Hematopoietic multipotent progenitor cell treated with erythropoietin and hydrocortisone succinate and interleukin-3 and kit ligand, for 8 days (in vitro differentiated cells): ENCODE data around the gene KIAA0319L.

Experiments used
- DNase-seq: peaks from one replicate; pipeline ENCODE4 v3.0.0-alpha.2; 2015

KIAA0319L gene

DNA sequence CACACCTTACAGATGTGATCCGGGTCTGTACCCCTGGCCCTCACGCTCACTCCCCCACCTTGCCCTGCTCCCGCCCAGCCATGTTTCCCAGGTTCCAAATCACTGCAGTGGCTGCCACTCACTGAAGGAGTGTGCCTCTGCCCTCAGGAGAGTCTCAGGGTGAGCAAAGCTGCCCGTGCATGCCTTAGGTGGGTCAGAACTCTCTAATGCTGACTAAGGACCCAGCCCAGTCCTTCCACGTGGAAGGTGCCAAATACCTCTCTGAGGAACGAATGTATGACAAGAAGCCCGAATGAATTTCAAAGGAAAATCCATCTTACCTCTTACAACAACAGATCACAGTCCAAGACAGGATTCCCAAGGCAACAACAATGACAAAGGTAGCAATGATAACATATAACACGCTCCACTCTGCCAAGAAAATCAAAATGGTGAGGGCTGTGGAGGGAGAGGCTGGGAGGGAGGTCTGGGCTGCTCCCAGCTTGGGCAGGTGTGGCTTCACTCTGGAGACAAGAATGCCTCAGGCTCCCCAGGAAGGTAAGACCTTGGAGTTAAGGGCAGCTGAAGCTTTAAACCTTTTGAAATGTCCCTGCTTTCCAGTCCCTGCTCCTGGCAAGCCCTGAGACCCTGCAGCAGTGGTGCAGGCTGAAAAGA lies 115.2 kb downstream of the KIAA0319L start:
- DNase-seq = no peak

DNA sequence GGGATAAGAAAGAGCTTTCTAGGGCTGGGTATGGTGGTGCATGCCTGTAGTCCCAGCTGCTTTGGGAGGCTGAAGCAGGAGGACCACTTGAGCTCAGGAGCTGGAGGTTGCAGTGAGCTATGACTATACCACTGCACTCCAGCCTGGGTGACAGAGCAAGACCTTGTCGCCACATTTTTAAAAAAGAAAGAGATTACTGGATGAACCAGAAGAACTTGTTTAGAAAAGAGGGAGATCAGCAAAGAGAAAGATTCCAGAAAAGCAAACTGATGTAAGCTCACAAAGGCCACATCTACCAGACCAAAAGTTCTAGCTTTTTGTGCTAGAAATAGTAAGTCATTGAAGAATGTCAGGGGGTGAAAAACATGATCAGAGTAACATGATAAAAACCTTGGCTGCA lies 117.6 kb downstream of the KIAA0319L start:
- no peak for DNase-seq

DNA sequence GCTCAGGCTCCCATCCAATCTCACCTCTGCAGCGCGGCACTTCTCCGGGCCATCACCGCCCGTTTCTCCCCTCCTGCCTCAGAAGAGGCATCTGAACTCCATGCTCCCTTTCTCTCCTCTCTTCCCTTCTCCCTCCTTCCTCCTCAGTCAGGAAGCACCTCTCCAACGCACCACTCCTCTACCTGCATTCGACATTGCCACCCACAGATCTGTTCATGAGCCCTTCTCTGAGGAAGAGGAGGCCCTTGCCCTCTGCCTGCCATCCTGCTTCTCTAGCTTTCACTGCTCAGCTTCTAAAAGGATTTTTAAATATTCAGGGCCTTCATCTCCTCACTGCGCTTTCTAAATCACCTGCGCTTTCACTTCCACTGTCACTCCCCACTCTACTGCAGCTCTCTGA lies 120.0 kb downstream of the KIAA0319L start:
- DNase-seq = no peak

- DNase-seq = no peak
Measured at GRCh38 chr1:35436078-35436477, 121.1 kb downstream of the KIAA0319L start.

- no peak for DNase-seq
Measured at GRCh38 chr1:35434703-35435102, 122.5 kb downstream of the KIAA0319L start.

DNA sequence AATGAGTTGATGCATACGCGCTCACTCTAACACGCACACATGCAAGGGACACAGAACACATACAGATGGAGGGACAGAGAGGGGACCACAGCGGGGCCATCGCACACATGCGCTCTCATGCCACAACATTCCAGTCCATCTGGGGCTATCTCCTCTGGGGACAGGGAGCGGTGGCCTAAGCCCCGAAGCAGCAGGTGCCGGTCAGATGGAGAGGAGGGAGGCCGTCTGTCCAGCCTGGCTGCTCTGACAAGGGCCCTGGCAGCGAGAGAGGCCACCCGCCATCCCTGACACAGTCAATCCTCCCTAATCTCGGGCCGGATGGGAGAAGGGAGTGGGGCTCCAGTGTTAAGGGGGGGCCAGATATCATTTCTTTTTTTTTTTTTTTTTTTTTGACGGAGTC lies 123.5 kb downstream of the KIAA0319L start:
- DNase-seq = no peak

DNA sequence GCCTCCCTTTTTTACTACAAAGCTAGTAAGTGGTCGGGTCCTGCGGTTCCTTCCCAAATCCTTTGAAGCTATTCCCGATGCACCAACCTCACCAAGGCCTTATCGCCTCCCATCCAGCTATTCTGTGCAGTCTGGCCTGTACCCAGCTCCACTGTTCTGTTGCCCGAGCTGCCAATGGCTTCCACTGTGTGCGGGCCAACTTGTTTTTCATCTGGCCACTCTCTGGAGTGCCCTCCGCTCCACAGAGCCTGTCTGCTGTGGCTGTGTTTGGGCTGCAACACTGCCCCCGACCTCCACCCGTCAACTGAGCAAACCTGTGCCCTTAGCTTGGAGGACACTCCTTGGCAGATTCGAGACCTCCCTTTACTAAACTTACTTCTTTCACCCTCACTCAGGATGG lies 125.0 kb downstream of the KIAA0319L start:
- no peak for DNase-seq

DNA sequence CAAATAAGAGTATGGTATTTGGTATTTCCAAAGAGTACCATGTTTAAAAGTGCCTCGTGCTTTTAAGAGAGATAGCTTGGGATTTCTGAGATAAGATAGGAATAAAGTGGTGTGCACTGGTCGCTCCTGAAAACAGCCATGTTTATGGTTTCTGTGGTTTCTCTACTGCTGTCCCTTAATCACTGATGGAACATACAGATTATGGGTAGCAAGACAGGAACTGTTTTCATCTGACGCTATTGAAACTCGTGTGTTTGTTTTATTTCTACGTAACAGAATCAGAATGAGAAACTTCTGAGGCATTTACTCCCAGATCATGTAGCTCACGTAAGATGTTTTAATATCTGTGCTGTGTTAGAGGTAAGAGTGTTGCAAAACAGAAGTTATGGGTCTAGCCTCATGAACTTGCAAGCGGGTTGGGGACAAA lies 126.0 kb downstream of the KIAA0319L start:
- DNase-seq = peak; percentile 55

- DNase-seq = no peak
Measured at GRCh38 chr1:35430762-35431161, 126.4 kb downstream of the KIAA0319L start.

DNA sequence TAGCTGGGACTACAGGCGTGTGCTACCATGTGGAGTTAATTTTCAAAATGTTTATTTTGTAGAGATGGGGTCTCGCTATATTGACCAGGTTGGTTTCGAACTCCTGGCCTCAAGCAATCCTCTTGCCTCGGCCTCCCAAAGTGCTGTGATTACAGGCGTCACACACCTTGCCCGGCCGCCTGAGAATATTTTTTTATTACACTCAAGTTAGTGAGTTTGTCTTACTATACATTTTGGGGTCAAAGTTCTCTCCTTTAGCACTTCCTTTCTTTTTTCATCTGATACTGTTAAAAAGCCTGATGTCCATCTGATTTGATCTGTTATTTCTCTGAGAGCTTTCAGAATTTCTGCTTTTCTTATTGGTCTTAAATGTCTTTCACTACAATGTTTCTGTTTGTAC lies 128.8 kb downstream of the KIAA0319L start:
- DNase-seq = no peak

DNA sequence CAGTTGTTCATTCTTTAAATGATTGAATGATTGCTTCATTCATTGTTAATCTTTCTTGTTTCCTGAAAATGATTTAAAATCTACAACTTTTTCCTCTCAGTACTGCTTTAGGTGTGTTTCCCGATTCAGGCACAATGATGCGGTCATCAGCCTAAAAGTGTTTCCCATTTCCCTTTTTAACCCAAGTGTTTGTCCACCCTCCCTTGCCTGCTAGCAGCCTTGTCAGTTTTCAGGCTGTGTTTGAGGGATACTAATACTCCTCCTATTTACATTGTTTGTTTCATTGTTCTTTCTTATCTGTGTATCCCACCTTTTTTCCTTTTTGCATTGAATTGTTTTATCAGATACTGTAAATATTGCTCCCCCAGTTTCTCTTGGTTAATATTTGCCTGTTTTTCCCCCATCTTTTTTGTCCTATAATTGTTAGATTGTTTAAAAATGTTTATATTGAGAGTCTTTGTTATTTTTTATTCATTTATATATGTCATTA lies 131.1 kb downstream of the KIAA0319L start:
- peak; percentile 48 for DNase-seq

GRCh38 chr1:35408925-35409324 lies 148.3 kb downstream of the KIAA0319L start:
- no peak for DNase-seq

DNA sequence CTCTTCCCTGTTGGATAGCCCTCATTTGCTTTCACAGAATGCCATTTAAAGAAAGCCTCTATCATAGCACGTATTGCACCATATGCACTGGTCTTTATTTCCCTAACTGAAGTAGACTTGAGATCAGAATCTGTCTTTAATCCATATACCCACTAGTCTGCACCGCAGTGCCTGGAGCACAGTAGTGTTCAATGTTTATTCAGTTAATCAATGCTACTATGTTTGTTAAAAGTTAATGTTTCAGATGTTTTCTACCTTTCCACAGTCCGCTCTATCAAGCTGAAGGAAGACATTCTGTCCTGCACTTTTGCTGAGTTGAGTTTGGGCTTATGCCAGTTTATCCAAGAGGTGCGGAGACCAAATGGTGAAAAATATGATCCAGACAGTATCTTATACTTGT lies 149.5 kb downstream of the KIAA0319L start:
- no peak for DNase-seq

DNA sequence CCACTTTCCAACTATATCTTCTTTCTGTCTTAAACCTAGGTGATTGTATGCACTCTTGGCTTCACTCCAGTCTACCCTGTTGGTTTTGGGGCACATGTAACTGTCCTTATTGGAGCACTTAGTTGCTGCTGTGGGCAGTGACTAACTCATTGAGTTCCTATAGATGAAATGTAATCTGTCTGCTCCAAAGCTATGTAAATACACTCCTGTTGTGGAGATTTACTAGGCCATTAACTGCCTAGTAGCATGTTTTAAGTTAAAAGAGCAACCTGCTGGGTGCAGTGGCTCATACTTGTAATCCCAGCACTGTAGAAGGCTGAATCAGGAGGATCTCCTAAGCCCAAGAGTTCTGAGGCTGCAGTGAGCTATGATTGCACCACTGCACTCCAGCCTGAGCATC lies 151.1 kb downstream of the KIAA0319L start:
- DNase-seq = no peak

GRCh38 chr1:35401049-35401448 lies 156.2 kb downstream of the KIAA0319L start:
- DNase-seq = no peak

GRCh38 chr1:35398739-35399138 lies 158.5 kb downstream of the KIAA0319L start:
- peak; percentile 13 for DNase-seq

DNA sequence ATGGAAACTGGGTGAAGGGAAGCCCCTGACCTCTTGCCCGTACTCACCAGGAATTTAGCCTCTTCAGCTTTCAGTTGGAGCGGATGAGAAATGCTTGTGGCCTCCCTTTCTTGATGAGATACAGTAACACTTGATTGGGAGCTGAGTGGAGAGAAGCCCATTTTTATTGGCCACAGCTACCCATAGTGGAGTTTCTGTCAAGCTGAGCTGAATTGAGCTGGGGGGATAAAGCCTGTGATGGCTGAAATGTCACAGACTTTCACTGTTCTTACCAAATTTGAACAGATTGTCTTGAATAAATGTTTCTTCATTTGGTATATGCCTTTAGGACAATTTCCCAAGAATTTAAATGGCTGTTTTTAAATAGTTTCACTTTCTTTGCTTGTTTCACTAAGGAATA lies 162.8 kb downstream of the KIAA0319L start:
- no peak for DNase-seq

DNA sequence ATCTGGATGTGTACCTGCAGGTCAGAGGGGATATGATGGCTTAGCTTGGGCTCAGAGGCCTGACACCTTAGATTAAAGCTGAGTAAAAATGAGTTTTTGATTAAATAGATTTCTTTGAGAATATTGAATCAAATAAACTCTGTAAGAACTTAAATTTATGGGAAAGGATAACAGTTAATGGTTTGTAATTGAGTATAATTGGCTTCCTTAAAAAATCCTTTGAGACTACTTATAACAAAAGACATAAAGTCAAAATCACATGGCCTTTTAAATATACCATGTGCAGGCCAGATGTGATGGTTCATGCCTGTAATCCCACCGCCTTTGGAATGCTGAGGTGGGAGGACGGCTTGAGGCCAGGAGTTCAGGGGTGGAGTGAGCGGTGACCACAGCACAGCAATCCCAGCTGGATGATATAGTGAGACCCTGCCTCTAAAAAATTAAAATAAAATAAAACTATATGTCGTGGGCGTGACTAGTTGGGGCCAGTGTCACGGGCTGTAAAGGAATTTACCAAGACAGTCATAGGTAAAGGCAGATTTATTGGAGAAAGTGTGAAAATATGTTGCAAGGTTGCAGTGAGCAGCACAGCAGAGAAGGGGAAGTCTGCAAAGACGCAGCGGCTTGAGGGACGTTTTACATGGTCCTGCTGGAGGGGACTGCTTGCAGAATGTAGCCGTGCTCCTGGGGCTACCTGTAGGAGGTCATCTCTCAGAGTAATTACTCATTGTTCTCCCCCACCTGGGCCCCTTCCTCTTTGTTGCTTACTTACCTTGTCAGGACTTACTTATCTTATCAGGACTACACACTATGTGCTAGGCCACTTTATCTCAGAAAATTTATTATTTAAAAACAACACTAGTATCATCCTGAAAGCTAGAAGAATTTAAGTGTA lies 166.4 kb downstream of the KIAA0319L start:
- DNase-seq = no peak

DNA sequence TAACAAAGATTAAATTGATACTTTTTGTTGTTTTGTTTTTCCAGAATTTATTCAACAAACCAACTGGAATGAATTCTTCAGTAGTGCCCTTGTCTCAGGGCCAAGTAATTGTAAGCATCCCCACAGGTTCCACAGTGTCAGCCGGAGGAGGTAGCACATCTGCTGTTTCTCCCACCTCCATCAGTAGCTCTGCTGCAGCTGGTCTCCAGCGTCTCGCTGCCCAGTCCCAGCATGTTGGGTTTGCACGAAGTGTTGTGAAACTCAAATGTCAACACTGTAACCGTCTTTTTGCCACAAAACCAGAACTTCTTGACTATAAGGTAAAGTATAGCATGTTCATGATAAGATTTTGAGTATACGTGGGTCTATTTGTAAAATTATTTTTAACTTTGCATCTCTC lies 170.2 kb downstream of the KIAA0319L start:
- no peak for DNase-seq

DNA sequence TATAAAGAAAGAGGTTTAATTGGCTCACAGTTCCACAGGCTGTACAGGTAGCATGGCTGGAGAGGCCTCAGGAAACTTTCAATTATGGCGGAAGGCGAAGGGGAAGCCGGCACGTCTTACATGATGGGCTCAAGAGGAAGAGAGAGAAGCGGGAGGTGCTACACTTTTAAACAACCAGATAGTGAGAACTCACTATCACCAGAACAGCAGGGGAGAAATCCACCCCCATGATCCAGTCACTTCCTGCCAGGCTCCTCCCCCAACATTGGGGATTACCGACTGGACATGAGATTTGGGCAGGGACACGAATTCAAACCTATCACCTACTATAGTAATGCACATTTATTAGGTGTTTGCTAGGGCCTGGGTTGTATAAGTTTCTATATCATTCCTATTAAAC lies 170.9 kb downstream of the KIAA0319L start:
- DNase-seq = no peak
